Anterior cingulate cortex (tissue), 58 donors: Measurements from ENCODE around the gene MARS1.

Experiments used
- DNase-seq, 58 donors: peaks; one replicate each; lab custom pipeline; 2025; lab: John Stamatoyannopoulos, UW

The MARS1 gene

GRCh38 chr12:57470970-57471656, 16.8 kb upstream of the MARS1 start:
- no peak for DNase-seq

- DNase-seq, result no peak
These were observed 16.2 kb upstream of the MARS1 start for GRCh38 chr12:57471661-57472060.

- no peak for DNase-seq
These were observed 15.5 kb upstream of the MARS1 start for GRCh38 chr12:57472391-57472790.

- DNase-seq, result no peak
These were observed 14.5 kb upstream of the MARS1 start for GRCh38 chr12:57473392-57473791.

- no peak for DNase-seq
These were observed 14.0 kb upstream of the MARS1 start for GRCh38 chr12:57473886-57474285.

- DNase-seq, result no peak
These were observed 13.4 kb upstream of the MARS1 start for GRCh38 chr12:57474430-57474829.

- no peak for DNase-seq
These were observed 13.0 kb upstream of the MARS1 start for GRCh38 chr12:57474862-57475261.

- peak in 6 of 58 donors; percentile 2 to 25 (median 12) for DNase-seq
These were observed 12.4 kb upstream of the MARS1 start for GRCh38 chr12:57475271-57476161.

- DNase-seq, result no peak
These were observed 11.5 kb upstream of the MARS1 start for GRCh38 chr12:57476162-57476992.

GRCh38 chr12:57476993-57477709, 10.7 kb upstream of the MARS1 start:
- DNase-seq, result no peak

- peak in 3 of 58 donors; percentile 5 to 19 (median 7) for DNase-seq
These were observed 9.9 kb upstream of the MARS1 start for GRCh38 chr12:57477710-57478681.

GRCh38 chr12:57479043-57479375, 8.9 kb upstream of the MARS1 start:
- DNase-seq, result no peak

GRCh38 chr12:57479376-57480115, 8.3 kb upstream of the MARS1 start, which contains the start of gene ARHGAP9:
Gene ARHGAP9 (minus strand): TSS chr12:57479866. CDS start chr12:57479406, 460 bp downstream.
- no peak for DNase-seq

GRCh38 chr12:57481671-57482070, 6.2 kb upstream of the MARS1 start:
- DNase-seq, result no peak

GRCh38 chr12:57483466-57483865, 4.4 kb upstream of the MARS1 start:
- DNase-seq, result no peak

- no peak for DNase-seq
These were observed 2.2 kb upstream of the MARS1 start for GRCh38 chr12:57485695-57486094.

- DNase-seq, result peak in 1 of 58 donors; percentile 37
These were observed 742 bp upstream of the MARS1 start for GRCh38 chr12:57487055-57487596.
